Thyroid gland (tissue), 4 donors: ENCODE results near the gene DPP6.
"Not testable (repeated sequence)": the region's sequence is repeated elsewhere in the genome, so short reads cannot be mapped to it uniquely, and the experiment has no call there.

Source experiments
- CTCF ChIP-seq, 6 experiments: fragments of 200-600 bp in 3 of 6; fragments of 450-650 bp in 3 of 6; sonication (generic) in 3 of 6; IDR thresholded peaks; one replicate each; pipeline ENCODE4 v1.5.1; 2016 to 2019; ENCODE audit warnings: antibody characterized with exemption in 6 of 6, mild to moderate bottlenecking in 2 of 6, inconsistent platforms in 1 of 6, moderate library complexity in 1 of 6
- POLR2A ChIP-seq, 2 donors: fragments of 450-650 bp; IDR thresholded peaks; one replicate each; pipeline ENCODE4 v1.6.1; 2017; ENCODE audit warnings: antibody characterized with exemption in 2 of 2, mild to moderate bottlenecking in 2 of 2, moderate library complexity in 1 of 2

- TF ChIP-seq CTCF, POLR2A (IDR thresholded peaks at IDR 0.05): not testable (repeated sequence)
These were observed 103.7 kb downstream of the DPP6 start for GRCh38 chr7:154155928-154156327.
